MM.1S (cell line): ENCODE results near the gene LMNB1.

Source experiments
- DNase-seq: peaks from one replicate; pipeline ENCODE4 v3.0.0-alpha.2; 2015
- H2AFZ ChIP-seq: fragments of 300-600 bp; sonication (generic); 2 replicates; pipeline ENCODE4 v1.6.0; 2016; ENCODE audit warnings: antibody characterized with exemption, low read length
- H3F3A ChIP-seq: fragments of 300-600 bp; sonication (generic); 2 replicates; pipeline ENCODE4 v1.6.1; 2016; ENCODE audit warnings: mild to moderate bottlenecking, antibody characterized with exemption, low read length, moderate library complexity, mixed read lengths; ENCODE audit not compliant: insufficient read depth
- H3K27ac ChIP-seq: fragments of 300-600 bp; sonication (generic); 2 replicates; pipeline ENCODE4 v1.5.1; 2016; ENCODE audit warnings: mild to moderate bottlenecking, low read length
- H3K27me3 ChIP-seq: fragments of 300-600 bp; sonication (generic); replicated peaks from 2 replicates; pipeline ENCODE4 v1.6.0; 2016; ENCODE audit warnings: low read length; ENCODE audit not compliant: insufficient read depth
- H3K36me3 ChIP-seq: fragments of 300-600 bp; sonication (generic); replicated peaks from 2 replicates; pipeline ENCODE4 v1.6.1; 2016; ENCODE audit warnings: mild to moderate bottlenecking, low read length, mixed read lengths; ENCODE audit not compliant: insufficient read depth
- H3K4me1 ChIP-seq: fragments of 300-600 bp; sonication (generic); 2 replicates; pipeline ENCODE4 v1.6.1; 2016; ENCODE audit warnings: low read length, mixed read lengths
- H3K4me2 ChIP-seq: fragments of 300-600 bp; sonication (generic); 2 replicates; pipeline ENCODE4 v1.6.0; 2016; ENCODE audit warnings: low read depth, low read length
- H3K4me3 ChIP-seq: fragments of 300-600 bp; sonication (generic); 2 replicates; pipeline ENCODE4 v1.5.1; 2016; ENCODE audit warnings: low read length, mixed read lengths
- H3K79me2 ChIP-seq: fragments of 300-600 bp; sonication (generic); 2 replicates; pipeline ENCODE4 v1.6.1; 2016; ENCODE audit warnings: mixed run types, low read length, mixed read lengths
- H3K9ac ChIP-seq: fragments of 300-600 bp; sonication (generic); 2 replicates; pipeline ENCODE4 v1.6.1; 2016; ENCODE audit warnings: low read length, mixed read lengths
- H3K9me2 ChIP-seq: fragments of 300-600 bp; sonication (generic); replicated peaks from 2 replicates; pipeline ENCODE4 v1.6.1; 2016; ENCODE audit warnings: mild to moderate bottlenecking, low read length, mixed read lengths; ENCODE audit not compliant: insufficient read depth
- H3K9me3 ChIP-seq: fragments of 300-600 bp; sonication (generic); replicated peaks from 2 replicates; pipeline ENCODE4 v1.6.1; 2016; ENCODE audit warnings: mild to moderate bottlenecking, low read length, mixed read lengths; ENCODE audit not compliant: insufficient read depth
- H4K20me1 ChIP-seq: fragments of 300-600 bp; sonication (generic); 2 replicates; pipeline ENCODE4 v1.6.1; 2016; ENCODE audit warnings: mild to moderate bottlenecking, low read length, moderate library complexity, mixed read lengths; ENCODE audit not compliant: insufficient read depth
- EZH2 ChIP-seq: fragments of 300-600 bp; sonication (generic); optimal IDR thresholded peaks from 2 replicates; pipeline ENCODE3; 2017; ENCODE audit warnings: low read depth, mild to moderate bottlenecking, antibody characterized with exemption, low read length, mixed read lengths
- EZH2phosphoT487 ChIP-seq: fragments of 300-600 bp; sonication (generic); IDR thresholded peaks from 2 replicates; pipeline ENCODE4 v1.6.1; 2018; ENCODE audit warnings: antibody characterized with exemption, low read length
- TF ChIP-seq, protein P1 (sequence below): fragments of 300-600 bp; sonication (generic); IDR thresholded peaks from 2 replicates; pipeline ENCODE4 v1.5.1; 2016; ENCODE audit warnings: antibody characterized with exemption, low read length, mixed read lengths

Gene LMNB1

DNA sequence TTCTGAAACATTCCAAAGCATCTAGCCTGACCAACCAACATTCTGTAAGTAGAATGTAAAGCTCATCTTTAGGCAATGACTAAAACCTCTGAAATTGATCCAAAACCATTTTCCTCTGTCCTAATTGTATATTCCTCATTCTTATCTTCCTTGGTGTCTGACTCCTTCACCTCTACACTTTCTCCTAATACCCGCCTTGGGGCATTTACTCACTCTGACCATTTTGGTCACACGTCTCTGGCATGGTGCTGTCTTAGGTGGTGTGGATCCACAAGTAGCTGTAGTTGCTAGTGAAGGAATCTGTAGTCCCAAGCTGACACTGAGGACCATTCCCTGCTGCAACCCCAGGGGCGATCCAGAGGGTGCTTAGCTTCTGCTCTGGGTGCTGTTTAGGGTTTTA lies 40.8 kb upstream of the LMNB1 start:
- no peaks in the 10 kb centered on the region for H3K9me2 ChIP-seq

DNA sequence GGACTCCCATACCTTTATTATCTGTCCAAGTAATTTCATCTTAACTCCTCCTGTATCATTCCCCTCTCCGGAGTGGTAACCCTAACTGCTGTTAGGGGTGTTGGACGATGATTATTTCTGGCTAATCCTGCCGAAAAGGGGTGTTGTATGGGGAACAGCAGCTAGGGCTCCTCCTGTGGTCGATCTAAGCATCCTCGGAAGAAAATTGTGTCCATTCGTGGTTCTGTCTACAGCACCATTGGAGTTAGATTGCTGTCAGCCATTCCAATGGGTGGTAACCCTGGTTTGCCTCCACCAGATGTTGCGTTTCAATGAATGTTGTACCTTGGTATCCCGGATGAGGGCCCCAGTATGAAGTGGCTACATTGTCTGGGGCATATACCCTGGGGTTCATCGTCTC lies 35.6 kb upstream of the LMNB1 start:
- no peaks in the 10 kb centered on the region for H3K79me2 ChIP-seq
- TF ChIP-seq EZH2: no peak
- no peak for TF ChIP-seq EZH2phosphoT487
- TF ChIP-seq, protein P1, sequence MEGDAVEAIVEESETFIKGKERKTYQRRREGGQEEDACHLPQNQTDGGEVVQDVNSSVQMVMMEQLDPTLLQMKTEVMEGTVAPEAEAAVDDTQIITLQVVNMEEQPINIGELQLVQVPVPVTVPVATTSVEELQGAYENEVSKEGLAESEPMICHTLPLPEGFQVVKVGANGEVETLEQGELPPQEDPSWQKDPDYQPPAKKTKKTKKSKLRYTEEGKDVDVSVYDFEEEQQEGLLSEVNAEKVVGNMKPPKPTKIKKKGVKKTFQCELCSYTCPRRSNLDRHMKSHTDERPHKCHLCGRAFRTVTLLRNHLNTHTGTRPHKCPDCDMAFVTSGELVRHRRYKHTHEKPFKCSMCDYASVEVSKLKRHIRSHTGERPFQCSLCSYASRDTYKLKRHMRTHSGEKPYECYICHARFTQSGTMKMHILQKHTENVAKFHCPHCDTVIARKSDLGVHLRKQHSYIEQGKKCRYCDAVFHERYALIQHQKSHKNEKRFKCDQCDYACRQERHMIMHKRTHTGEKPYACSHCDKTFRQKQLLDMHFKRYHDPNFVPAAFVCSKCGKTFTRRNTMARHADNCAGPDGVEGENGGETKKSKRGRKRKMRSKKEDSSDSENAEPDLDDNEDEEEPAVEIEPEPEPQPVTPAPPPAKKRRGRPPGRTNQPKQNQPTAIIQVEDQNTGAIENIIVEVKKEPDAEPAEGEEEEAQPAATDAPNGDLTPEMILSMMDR: no peak
- H3K9me2 ChIP-seq: no peaks in the 10 kb centered on the region
- no peaks in the 10 kb centered on the region for H3K9me3 ChIP-seq
- DNase-seq: no peak
- H3K9ac ChIP-seq: no peak overlapping the region
- no peak overlapping the region for H3K4me3 ChIP-seq
- no peak overlapping the region for H3K4me2 ChIP-seq
- peaks cover 2% of the 10 kb centered on the region; the same call in 1 of the 2 replicates for H3F3A ChIP-seq
- no peaks in the 10 kb centered on the region for H3K4me1 ChIP-seq
- H2AFZ ChIP-seq: no peak overlapping the region
- no peaks in the 10 kb centered on the region for H3K36me3 ChIP-seq
- H3K27ac ChIP-seq: no peak overlapping the region
- no peaks in the 10 kb centered on the region for H4K20me1 ChIP-seq
- H3K27me3 ChIP-seq: no peaks in the 10 kb centered on the region

More for the DNA sequence above, 40.8 kb upstream of the LMNB1 start:
- Histone ChIP-seq H3K36me3 (no peaks in the 10 kb centered on the region), H3F3A (no peaks in the 10 kb centered on the region), H3K27ac (no peak overlapping the region), H4K20me1 (no peaks in the 10 kb centered on the region), H3K4me1 (no peaks in the 10 kb centered on the region), H3K9ac (no peak overlapping the region), H2AFZ (no peak overlapping the region), H3K4me2 (no peak overlapping the region), H3K4me3 (no peak overlapping the region), H3K9me3 (no peaks in the 10 kb centered on the region), H3K79me2 (no peaks in the 10 kb centered on the region), H3K27me3 (no peaks in the 10 kb centered on the region)
- TF ChIP-seq, protein P1: no peak
- TF ChIP-seq EZH2 (no peak), EZH2phosphoT487 (no peak)
- DNase-seq: no peak

DNA sequence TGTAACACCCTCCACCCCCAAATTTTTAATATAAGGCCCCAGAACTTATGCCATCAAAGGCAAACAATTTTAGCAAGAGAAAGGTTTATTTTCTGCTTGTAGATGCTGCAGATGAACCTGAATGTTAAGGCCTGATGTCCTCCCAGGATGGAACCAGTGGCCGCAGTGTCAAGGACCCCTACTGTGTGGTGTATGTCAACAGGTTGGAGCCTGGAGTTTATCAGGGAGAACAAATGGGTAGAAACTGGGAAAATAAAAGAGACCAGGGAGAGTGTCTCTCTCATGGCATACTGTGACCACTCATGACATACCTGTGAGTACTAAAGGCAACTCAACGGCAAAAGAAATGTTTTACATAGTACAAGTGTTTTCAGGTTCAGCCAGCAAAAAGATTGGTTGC lies 34.5 kb upstream of the LMNB1 start:
- no peak overlapping the region for H3K9ac ChIP-seq
- no peak overlapping the region for H3K27ac ChIP-seq
- H3K9me3 ChIP-seq: no peaks in the 10 kb centered on the region
- H3K27me3 ChIP-seq: no peaks in the 10 kb centered on the region
- no peak overlapping the region for H2AFZ ChIP-seq
- H3K79me2 ChIP-seq: no peaks in the 10 kb centered on the region
- no peaks in the 10 kb centered on the region for H3K9me2 ChIP-seq
- H3F3A ChIP-seq: peaks cover 4% of the 10 kb centered on the region; the same call in 1 of the 2 replicates
- no peak overlapping the region for H3K4me3 ChIP-seq
- no peak for DNase-seq
- TF ChIP-seq, protein P1: no peak
- TF ChIP-seq EZH2phosphoT487: no peak
- TF ChIP-seq EZH2: no peak
- no peaks in the 10 kb centered on the region for H4K20me1 ChIP-seq
- H3K4me2 ChIP-seq: no peak overlapping the region
- no peaks in the 10 kb centered on the region for H3K36me3 ChIP-seq
- 0 out of 2 replicates have a peak, but pooled peaks cover under 1% of the 10 kb centered on the region for H3K4me1 ChIP-seq
